Heart left ventricle (tissue), 16 donors: Measurements from ENCODE around the gene DDX10. TPM values are rescaled to one million over a fixed set of nuclear protein-coding genes. Genes with fewer than 3 reads are reported as not detected.

Experiments used
- ATAC-seq, 4 donors: fragments of 200-7000 bp; cut with Tn5 transposase; one replicate each; pipeline ENCODE4 v1.9.1; 2020 to 2022; ENCODE audit warnings: moderate library complexity in 4 of 4, mild to moderate bottlenecking in 3 of 4, moderate number of reproducible peaks in 1 of 4
- DNase-seq, 5 donors: peaks; one replicate each; pipeline ENCODE4 v3.0.0-alpha.2; 2020
- H3K27ac ChIP-seq, 12 donors: fragments of 200-600 bp; sonication (generic) in 4 of 12; one replicate each; pipeline versions ENCODE4 v1.5.0 to v1.8.0; 2016 to 2022; ENCODE audit warnings: mild to moderate bottlenecking in 2 of 12
- H3K27me3 ChIP-seq, 9 donors: fragments of 200-600 bp; sonication (generic) in 2 of 9; one replicate each; pipeline versions ENCODE4 v1.5.1 to v1.8.0; 2016 to 2022; ENCODE audit warnings: mild to moderate bottlenecking in 3 of 9
- H3K36me3 ChIP-seq, 9 donors: fragments of 200-600 bp; sonication (generic) in 2 of 9; one replicate each; pipeline versions ENCODE4 v1.5.0 to v1.8.0; 2018 to 2022; ENCODE audit warnings: mild to moderate bottlenecking in 2 of 9
- H3K4me1 ChIP-seq, 12 donors: fragments of 200-600 bp; sonication (generic) in 4 of 12; one replicate each; pipeline versions ENCODE4 v1.5.0 to v1.8.0; 2016 to 2022; ENCODE audit warnings: mild to moderate bottlenecking in 3 of 12
- H3K4me3 ChIP-seq, 12 donors: fragments of 200-600 bp; sonication (generic) in 4 of 12; one replicate each; pipeline versions ENCODE4 v1.5.0 to v1.8.0; 2017 to 2022; ENCODE audit warnings: mild to moderate bottlenecking in 9 of 12, moderate library complexity in 4 of 12
- H3K9me3 ChIP-seq, 12 donors: fragments of 200-600 bp; sonication (generic) in 4 of 12; one replicate each; pipeline versions ENCODE4 v1.5.0 to v1.8.0; 2016 to 2022; ENCODE audit warnings: mild to moderate bottlenecking in 1 of 12
- POLR2A ChIP-seq, 2 donors: fragments of 450-650 bp; IDR thresholded peaks; one replicate each; pipeline ENCODE4 v1.6.1; 2017; ENCODE audit warnings: antibody characterized with exemption in 2 of 2, mild to moderate bottlenecking in 2 of 2, moderate library complexity in 2 of 2
- WGBS, 4 donors: extraction: QIAGEN DNeasy Blood & Tissue Kit in 2 of 4; methylation state at CpG; one replicate each; pipeline versions ENCODE4 v1.1.5 to v1.1.7; 2013 to 2018; 5-methylcytosine and 5-hydroxymethylcytosine counted together
- intact Hi-C, 10 donors: fragments of 100-400 bp; cut with DNase I; formaldehyde crosslinking; loops; one replicate each; pipeline versions ENCODE4 v1.11.1 to v1.14.2; 2022
- polyA plus RNA-seq, 2 donors: library from polyadenylated mRNA; stranded (reverse); fragments of 200-250 nt; gene quantifications; one replicate each; pipeline ENCODE4 v1.2.3, GENCODE V29; 2013
- total RNA-seq, 9 donors: library from RNA; depleted of rRNA in 2 of 9; stranded (reverse); fragments of >200 nt in 2 of 9; fragmentation: NEBNext Ultra II Directional in 3 of 9; extraction: Animal tissue kit (Norgen Biotek cat#: 25700) in 3 of 9; gene quantifications; one replicate each; pipeline versions ENCODE4 v1.1.0 to v1.2.4, GENCODE V29; 2016 to 2023
- TF ChIP-seq, protein P1 (sequence below), 12 donors: fragments of 200-600 bp; sonication (generic) in 4 of 12; IDR thresholded peaks; one replicate each; pipeline versions ENCODE4 v1.5.0 to v1.8.0; 2018 to 2022; ENCODE audit warnings: antibody characterized with exemption in 12 of 12, mild to moderate bottlenecking in 5 of 12
- donor health status: ischemic (EF 13 %, LVEDD 7.1; RV severe dilation, severe dysfunction).
- donor health status: healthy with polysubstance abuse.
- donor health status: DM: no; HTN: yes; CAD: no.
- donor health status: DM: no; HTN: no; CAD: no.
- donor health status: ischemic (EF 25% LVEDD 6.9; RV normal size, moderate dysfunction).
- donor health status: ischemic (EF 25% LVEDD 5.7; RV mildly dilated, moderate dysfunction).
- donor health status: healthy.
- donor health status: DM: yes; HTN: yes; CAD: no.
- donor health status: ischemic (EF 35%, LVEDD 5.7; RV mildly dilated, moderate dysfunction).
- donor health status: nonischemic (EF 11% LVEDD 7.7; RV severe dilation, severe dysfunction).
- donor health status: DM: yes; HTN: yes; CAD: no.
- donor health status: PGD.
- donor health status: ischemic (EF 29% LVEDD 5.4; RV normal size, mild dysfunction).
- donor health status: nonischemic (EF 23%, LVEDD 6.1; RV moderate dilation, normal function).

Gene DDX10
- total and polyA plus RNA-seq, 11 donors = 8.3 to 17.2 (median 12.1) TPM

DNA sequence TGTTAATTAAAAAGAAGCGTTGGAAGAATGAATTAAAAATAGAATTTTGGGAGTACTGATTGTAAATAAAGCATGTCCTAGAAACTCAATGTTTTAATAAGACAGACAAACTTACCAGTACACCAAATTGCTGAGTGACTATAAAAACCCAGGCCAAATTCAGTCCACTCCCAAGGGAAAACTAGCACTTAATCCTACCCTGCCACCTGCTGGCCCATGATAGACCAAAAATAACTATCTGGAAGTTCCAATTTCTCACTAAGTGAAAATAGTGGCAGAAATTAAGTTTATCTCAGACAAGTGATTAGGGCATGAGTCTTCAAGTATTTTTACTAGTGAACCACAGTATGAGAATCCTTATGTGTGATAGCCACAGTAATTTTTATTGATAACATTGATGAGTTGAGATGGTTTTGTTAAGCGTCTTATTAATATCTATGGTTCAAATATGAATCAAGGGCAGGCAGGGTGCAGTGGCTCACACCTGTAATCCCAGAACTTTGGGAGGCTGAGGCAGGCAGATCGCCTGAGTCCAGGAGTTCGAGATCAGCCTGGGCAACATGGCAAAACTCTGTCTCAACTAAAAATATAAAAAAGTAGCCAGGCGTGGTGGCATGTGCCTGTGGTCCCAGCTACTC lies 9.8 kb upstream of the DDX10 start:
- peaks cover 0 to 2% (median 0%) of the 10 kb centered on the region in 9 donors for H3K27me3 ChIP-seq
- H3K36me3 ChIP-seq = no peaks in the 10 kb centered on the region
- no peak for TF ChIP-seq POLR2A (IDR thresholded peaks at IDR 0.05)
- TF ChIP-seq, protein P1, sequence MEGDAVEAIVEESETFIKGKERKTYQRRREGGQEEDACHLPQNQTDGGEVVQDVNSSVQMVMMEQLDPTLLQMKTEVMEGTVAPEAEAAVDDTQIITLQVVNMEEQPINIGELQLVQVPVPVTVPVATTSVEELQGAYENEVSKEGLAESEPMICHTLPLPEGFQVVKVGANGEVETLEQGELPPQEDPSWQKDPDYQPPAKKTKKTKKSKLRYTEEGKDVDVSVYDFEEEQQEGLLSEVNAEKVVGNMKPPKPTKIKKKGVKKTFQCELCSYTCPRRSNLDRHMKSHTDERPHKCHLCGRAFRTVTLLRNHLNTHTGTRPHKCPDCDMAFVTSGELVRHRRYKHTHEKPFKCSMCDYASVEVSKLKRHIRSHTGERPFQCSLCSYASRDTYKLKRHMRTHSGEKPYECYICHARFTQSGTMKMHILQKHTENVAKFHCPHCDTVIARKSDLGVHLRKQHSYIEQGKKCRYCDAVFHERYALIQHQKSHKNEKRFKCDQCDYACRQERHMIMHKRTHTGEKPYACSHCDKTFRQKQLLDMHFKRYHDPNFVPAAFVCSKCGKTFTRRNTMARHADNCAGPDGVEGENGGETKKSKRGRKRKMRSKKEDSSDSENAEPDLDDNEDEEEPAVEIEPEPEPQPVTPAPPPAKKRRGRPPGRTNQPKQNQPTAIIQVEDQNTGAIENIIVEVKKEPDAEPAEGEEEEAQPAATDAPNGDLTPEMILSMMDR (IDR thresholded peaks at IDR 0.05) = peak; percentile 34 to 66 (median 55)
- WGBS, 4 donors = 64 to 67% (median 65%) methylated on average over 5 of the region's 5 CpGs
- H3K27ac ChIP-seq = no peak overlapping the region
- H3K9me3 ChIP-seq = peaks cover 0 to 6% (median 0%) of the 10 kb centered on the region in 12 donors
- peak in 2 of 4 donors; percentile 58 to 69 for ATAC-seq
- H3K4me1 ChIP-seq = no peaks in the 10 kb centered on the region
- peak in 1 of 5 donors; percentile 13 for DNase-seq
- intact Hi-C loops = loop anchor here in 8 of 10 donors (2.0 to 10.0 kb wide), 7 partner anchors 238 to 650 kb away; partner anchors contain the start of genes CUL5 (in 4 of the 8) and ACAT1 (in 1 of the 8)
- H3K4me3 ChIP-seq = no peak overlapping the region

DNA sequence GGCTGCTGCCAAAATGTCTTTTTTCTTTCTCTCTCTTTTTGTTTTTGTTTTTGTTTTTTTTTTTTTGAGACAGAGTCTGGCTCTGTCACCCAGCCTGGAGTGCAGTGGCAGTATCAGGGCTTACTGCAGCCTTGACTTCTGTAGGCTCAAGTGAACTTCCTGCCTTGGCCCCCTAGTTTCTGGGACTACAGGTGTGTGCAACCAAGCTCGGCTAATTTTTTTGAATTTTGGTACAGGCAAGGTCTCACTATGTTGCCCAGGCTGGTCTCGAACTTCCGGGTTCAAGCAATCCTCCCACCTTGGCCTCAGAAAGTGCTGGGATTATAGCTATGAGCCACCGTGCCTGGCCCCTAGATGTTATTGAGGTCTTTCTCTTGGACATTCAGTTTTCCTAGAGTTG lies 2.2 kb upstream of the DDX10 start:
- no peak for ATAC-seq
- WGBS, 4 donors = 90 to 95% (median 92%) methylated on average over 4 of the region's 4 CpGs
- Histone ChIP-seq H3K4me3 (no peak overlapping the region), H3K4me1 (peaks cover 0 to 26% (median 22%) of the 10 kb centered on the region in 12 donors), H3K9me3 (no peaks in the 10 kb centered on the region), H3K27ac (no peak overlapping the region), H3K36me3 (peaks cover 0 to 12% (median 0%) of the 10 kb centered on the region in 9 donors), H3K27me3 (peaks cover 0 to 2% (median 0%) of the 10 kb centered on the region in 9 donors)
- TF ChIP-seq POLR2A (IDR thresholded peaks at IDR 0.05) = no peak
- TF ChIP-seq, protein P1 (IDR thresholded peaks at IDR 0.05) = no peak
- no peak for DNase-seq
- intact Hi-C loops = loop anchor here in 1 of 10 donors (10.0 kb wide), 3 partner anchors 168 to 658 kb away; partner anchors contain the start of genes C11orf65, CUL5 and POGLUT3

DNA sequence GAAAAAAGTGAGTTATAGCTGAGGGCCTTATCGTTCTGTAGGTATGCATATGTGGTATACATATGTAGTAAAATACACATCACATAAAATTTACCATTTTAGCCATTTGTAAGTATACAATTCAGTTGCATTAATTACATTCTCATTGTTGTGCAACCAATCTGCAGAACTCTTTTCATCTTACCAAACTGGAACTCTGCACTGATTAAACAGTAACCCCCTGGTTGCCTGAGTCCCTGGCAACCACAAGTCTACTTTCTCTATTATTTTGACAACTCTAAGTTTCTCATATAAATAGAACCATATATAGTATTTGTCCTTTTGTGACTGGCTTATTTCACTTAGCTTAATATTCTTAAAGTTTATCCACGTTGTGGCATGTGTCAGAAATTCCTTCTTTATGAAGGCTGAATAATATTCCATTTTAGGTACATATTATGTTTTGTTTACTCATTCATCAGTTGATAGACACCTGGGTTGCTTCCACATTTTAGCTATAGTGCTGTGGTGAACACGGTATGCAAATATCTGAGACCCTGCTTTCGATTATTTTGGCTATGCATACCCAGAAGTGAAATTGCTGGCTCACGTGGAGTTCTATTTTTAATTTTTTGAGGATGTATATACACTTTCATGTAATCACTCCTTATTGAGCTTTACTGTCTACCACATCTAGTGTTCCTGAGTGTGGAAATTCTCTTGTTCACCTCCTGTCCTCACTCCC lies 1.6 kb upstream of the DDX10 start:
- peaks cover 0 to 29% (median 23%) of the 10 kb centered on the region in 12 donors for H3K4me1 ChIP-seq
- H3K36me3 ChIP-seq = peaks cover 0 to 17% (median 0%) of the 10 kb centered on the region in 9 donors
- no peak for TF ChIP-seq POLR2A (IDR thresholded peaks at IDR 0.05)
- TF ChIP-seq, protein P1 (IDR thresholded peaks at IDR 0.05) = no peak
- no peak for DNase-seq
- H3K27ac ChIP-seq = no peak overlapping the region
- H3K4me3 ChIP-seq = no peak overlapping the region
- ATAC-seq = no peak
- no peaks in the 10 kb centered on the region for H3K27me3 ChIP-seq
- intact Hi-C loops = loop anchor here in 1 of 10 donors (10.0 kb wide), 3 partner anchors 169 to 659 kb away; partner anchors contain the start of genes C11orf65, CUL5 and POGLUT3
- WGBS, 4 donors = 84 to 87% (median 86%) methylated on average over 5 of the region's 5 CpGs
- no peaks in the 10 kb centered on the region for H3K9me3 ChIP-seq

DNA sequence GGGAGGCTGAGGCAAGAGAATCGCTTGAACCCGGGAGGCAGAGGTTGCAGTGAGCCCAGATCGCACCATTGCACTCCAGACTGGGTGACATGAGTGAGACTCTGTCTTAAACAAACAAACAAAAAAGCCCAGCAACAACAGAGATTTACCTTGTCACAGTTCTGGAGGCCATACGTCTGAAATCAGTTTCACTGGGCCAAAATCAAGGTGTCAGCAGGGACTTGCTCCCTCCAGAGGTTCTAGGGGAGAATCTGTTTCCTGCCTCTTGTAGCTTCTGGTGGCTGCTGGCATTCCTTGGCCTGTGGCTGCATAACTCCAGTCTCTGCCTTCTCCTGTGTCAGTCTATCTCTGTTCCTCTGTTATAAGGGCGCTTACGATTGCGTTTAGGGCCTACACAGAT lies 1.5 kb downstream of the DDX10 start:
- no peaks in the 10 kb centered on the region for H3K9me3 ChIP-seq
- TF ChIP-seq, protein P1 (IDR thresholded peaks at IDR 0.05) = no peak
- no peak for TF ChIP-seq POLR2A (IDR thresholded peaks at IDR 0.05)
- H3K4me1 ChIP-seq = peaks cover 0 to 32% (median 23%) of the 10 kb centered on the region in 12 donors
- no peak overlapping the region for H3K27ac ChIP-seq
- DNase-seq (no peak), ATAC-seq (no peak)
- WGBS, 4 donors = 89 to 95% (median 93%) methylated on average over 7 of the region's 7 CpGs
- intact Hi-C loops = loop anchor here in 1 of 10 donors (10.0 kb wide), 3 partner anchors 172 to 662 kb away; partner anchors contain the start of genes C11orf65, CUL5 and POGLUT3
- H3K4me3 ChIP-seq = peak overlapping the region in 4 of 12 donors; percentile 73 to 83 (median 79)
- peaks cover 0 to 22% (median 0%) of the 10 kb centered on the region in 9 donors for H3K36me3 ChIP-seq
- H3K27me3 ChIP-seq = no peaks in the 10 kb centered on the region
